Left ventricle myocardium inferior (tissue), 1 donor: ENCODE results near the gene RFFL. TPM values are rescaled to one million over a fixed set of nuclear protein-coding genes. Genes with fewer than 3 reads are reported as not detected.

Source experiments
- DNase-seq: peaks from one replicate; pipeline ENCODE4 v3.0.0-alpha.2; 2020
- H3K27ac ChIP-seq: fragments of 200-600 bp; replicated peaks from 2 replicates; pipeline ENCODE4 v1.8.0; 2021
- H3K27me3 ChIP-seq: fragments of 200-600 bp; 2 replicates; pipeline ENCODE4 v1.8.0; 2021; ENCODE audit warnings: low read depth
- H3K36me3 ChIP-seq: fragments of 200-600 bp; 2 replicates; pipeline ENCODE4 v1.8.0; 2021
- H3K4me1 ChIP-seq: fragments of 200-600 bp; 2 replicates; pipeline ENCODE4 v1.8.0; 2021
- H3K4me3 ChIP-seq: fragments of 200-600 bp; 2 replicates; pipeline ENCODE4 v1.8.0; 2021; ENCODE audit warnings: mild to moderate bottlenecking, moderate library complexity
- H3K9me3 ChIP-seq: fragments of 200-600 bp; replicated peaks from 2 replicates; pipeline ENCODE4 v1.8.0; 2021
- CTCF ChIP-seq: fragments of 200-600 bp; IDR thresholded peaks from 2 replicates; pipeline ENCODE4 v1.8.0; 2021; ENCODE audit warnings: antibody characterized with exemption, mild to moderate bottlenecking, borderline replicate concordance
- intact Hi-C: fragments of 100-400 bp; cut with micrococcal nuclease; formaldehyde crosslinking; loops from one replicate; pipeline ENCODE4 v1.11.0; 2022
- total RNA-seq: library from RNA; stranded (reverse); fragmentation: NEBNext Ultra II Directional; extraction: Animal tissue kit (Norgen Biotek cat#: 25700); gene quantifications from one replicate; pipeline ENCODE4 v1.2.1, GENCODE V29; 2021
- donor health status: DM: no; HTN: yes; CAD: no; lungs with severe emphysema.

RFFL gene
- total RNA-seq, 1 donor from 2014 or later: 10.1 TPM

GRCh38 chr17:34980353-34980680 is 83.2 kb downstream of the RFFL start, which contains the start of gene LIG3:
LIG3 (plus strand) TSS chr17:34980512; CDS start chr17:34983006, 2,494 bp downstream.
- Histone ChIP-seq H3K4me1 (peaks cover 45% of the 10 kb centered on the region), H3K4me3 (peak within 1 kb of the TSS; percentile 99), H3K27me3 (no peaks in the 10 kb centered on the region), H3K9me3 (no peaks in the 10 kb centered on the region), H3K36me3 (peaks cover 5% of the 10 kb centered on the region), H3K27ac (peak within 1 kb of the TSS; percentile 99)
- intact Hi-C loops: no loop called here
- peak; percentile 94 for DNase-seq
- TF ChIP-seq CTCF: no peak

DNA sequence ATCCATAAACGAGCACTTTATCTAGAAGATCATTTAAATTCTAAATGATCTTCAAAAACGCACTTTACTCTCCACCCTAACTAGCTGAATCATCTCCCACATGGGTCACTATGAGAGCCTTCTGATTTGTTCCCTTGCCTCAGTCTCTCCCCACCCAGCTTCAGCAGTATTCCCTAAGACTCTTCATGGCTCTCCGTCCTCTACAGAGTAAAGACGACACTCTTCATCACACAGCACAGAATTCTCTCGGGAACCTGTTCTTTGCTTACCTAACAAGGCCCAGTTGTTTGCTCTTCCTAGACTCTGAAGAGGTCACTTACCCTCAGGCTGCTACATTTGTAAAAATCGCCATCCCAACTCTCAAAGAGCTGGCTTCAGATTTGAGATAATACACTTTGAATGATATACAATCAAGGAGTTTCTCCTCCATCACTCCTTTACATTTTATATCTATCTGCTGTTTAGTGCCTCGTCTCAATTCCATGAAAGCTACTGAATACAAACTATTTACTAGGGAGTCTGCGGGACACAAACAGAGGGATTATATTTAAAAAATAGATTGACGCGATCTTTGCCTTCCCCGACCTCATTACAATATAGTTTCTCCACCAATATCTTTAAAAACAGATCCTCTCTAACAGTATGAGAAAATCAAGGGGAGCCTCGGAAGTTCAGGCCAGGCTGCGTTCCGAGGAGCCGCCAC is 83.7 kb downstream of the RFFL start:
- H3K4me3 ChIP-seq: peak overlapping the region; percentile 99
- no peak for DNase-seq
- H3K27me3 ChIP-seq: no peaks in the 10 kb centered on the region
- peaks cover 41% of the 10 kb centered on the region for H3K4me1 ChIP-seq
- peaks cover 5% of the 10 kb centered on the region for H3K36me3 ChIP-seq
- H3K27ac ChIP-seq: peak overlapping the region; percentile 99
- H3K9me3 ChIP-seq: no peaks in the 10 kb centered on the region
- TF ChIP-seq CTCF: no peak
- intact Hi-C loops: no loop called here

DNA sequence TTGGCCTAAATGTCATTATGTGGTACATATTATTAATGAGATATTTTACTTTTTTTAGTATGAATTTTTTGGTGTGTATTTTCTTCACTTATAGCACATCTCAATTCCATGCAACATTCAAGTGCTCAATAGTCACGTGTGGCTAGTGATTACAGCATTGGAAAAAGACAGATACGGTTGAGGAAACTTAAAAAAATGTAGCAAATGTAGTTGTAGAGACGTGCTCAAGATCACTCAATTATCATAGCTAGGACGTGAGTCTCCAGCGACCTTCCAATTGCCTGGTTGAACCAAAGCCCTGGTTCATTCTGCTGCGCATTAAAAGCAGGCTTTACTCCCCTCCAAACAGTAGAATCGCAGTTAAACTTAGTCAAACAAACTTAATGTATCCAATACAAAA is 84.4 kb downstream of the RFFL start:
- H3K4me3 ChIP-seq: no peak overlapping the region
- peak overlapping the region; percentile 99 for H3K27ac ChIP-seq
- H3K27me3 ChIP-seq: no peaks in the 10 kb centered on the region
- H3K4me1 ChIP-seq: peaks cover 41% of the 10 kb centered on the region
- no peaks in the 10 kb centered on the region for H3K9me3 ChIP-seq
- no peaks in the 10 kb centered on the region for H3K36me3 ChIP-seq
- no peak for TF ChIP-seq CTCF
- DNase-seq: no peak
- intact Hi-C loops: no loop called here

DNA sequence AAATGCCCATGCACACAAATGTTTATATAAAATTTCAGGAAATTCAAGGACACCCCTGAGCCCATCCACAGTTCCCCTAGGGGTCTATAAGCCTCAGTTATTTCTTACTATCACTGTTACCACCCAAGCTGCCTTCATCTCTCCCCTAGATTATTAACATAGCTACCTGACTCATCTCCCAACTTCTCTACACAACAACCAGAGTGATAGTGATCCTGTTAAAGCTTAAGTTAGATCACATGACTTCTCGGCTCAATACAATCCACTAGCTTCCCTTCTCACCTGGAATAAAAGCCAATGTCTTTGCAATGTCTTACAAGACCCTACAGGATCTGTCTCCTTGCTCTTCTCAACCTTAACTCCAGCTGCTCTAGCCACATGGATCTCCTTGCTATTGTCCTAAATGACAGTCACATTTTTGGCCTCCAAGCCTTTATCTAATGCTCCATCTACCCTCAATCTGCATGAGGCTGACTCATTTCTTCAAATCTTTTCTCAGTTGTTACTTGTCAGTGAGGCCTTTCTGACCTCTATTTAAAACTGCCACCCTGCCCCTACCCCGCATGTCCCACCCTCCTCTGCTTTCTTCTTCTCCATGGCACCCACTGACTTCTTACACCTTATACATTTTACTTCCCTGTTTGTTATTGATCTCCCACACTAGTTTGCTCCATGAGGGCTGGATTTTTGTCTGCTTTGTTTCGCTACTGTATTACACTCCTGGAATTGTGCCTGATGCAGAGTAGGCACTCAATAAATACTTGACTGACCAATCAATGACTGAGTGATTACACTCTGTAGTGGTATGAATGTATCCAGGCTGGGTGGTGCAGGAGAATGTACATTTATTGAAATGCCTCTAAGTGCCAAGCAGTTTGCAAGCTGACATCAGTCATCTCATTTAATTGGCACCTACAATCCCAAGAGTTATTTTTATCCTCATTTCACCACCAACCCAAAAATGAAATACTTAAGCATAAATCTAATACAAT is 88.4 kb downstream of the RFFL start:
- H3K4me3 ChIP-seq: no peak overlapping the region
- DNase-seq: no peak
- intact Hi-C loops: no loop called here
- H3K36me3 ChIP-seq: no peaks in the 10 kb centered on the region
- H3K27me3 ChIP-seq: no peaks in the 10 kb centered on the region
- no peak overlapping the region for H3K27ac ChIP-seq
- peaks cover 10% of the 10 kb centered on the region for H3K4me1 ChIP-seq
- TF ChIP-seq CTCF: no peak
- H3K9me3 ChIP-seq: no peaks in the 10 kb centered on the region

GRCh38 chr17:34974179-34974578 is 89.3 kb downstream of the RFFL start:
- TF ChIP-seq CTCF: no peak
- intact Hi-C loops: no loop called here
- H3K4me3 ChIP-seq: no peak overlapping the region

More at GRCh38 chr17:34974179-34974578, 89.3 kb downstream of the RFFL start:
- H3K27ac ChIP-seq: no peak overlapping the region
- H3K36me3 ChIP-seq: no peaks in the 10 kb centered on the region
- no peak for DNase-seq
- peaks cover under 1% of the 10 kb centered on the region for H3K4me1 ChIP-seq
- no peaks in the 10 kb centered on the region for H3K27me3 ChIP-seq
- no peaks in the 10 kb centered on the region for H3K9me3 ChIP-seq
